Middle frontal gyrus (tissue), 1 donor: ENCODE measurements around the gene FNTB.
A peak's percentile ranks its signal among the peaks of the same experiment; 100 is the strongest.
"Not testable (repeated sequence)": the region's sequence is repeated elsewhere in the genome, so short reads cannot be mapped to it uniquely, and the experiment has no call there.

Experiments
- DNase-seq: peaks from one replicate; pipeline ENCODE4 v3.0.0-alpha.2; 2015; ENCODE audit warnings: low spot score; ENCODE audit errors: extremely low spot score

Gene FNTB

GRCh38 chr14:65015391-65015790, 28.7 kb downstream of the FNTB start:
- DNase-seq: peak; percentile 38

- DNase-seq: no peak
Observed at GRCh38 chr14:65016471-65016870, 29.8 kb downstream of the FNTB start.

- peak; percentile 54 for DNase-seq
Observed at GRCh38 chr14:65019944-65020566, 33.4 kb downstream of the FNTB start.

GRCh38 chr14:65024957-65025356, 38.3 kb downstream of the FNTB start:
- no peak for DNase-seq

DNA sequence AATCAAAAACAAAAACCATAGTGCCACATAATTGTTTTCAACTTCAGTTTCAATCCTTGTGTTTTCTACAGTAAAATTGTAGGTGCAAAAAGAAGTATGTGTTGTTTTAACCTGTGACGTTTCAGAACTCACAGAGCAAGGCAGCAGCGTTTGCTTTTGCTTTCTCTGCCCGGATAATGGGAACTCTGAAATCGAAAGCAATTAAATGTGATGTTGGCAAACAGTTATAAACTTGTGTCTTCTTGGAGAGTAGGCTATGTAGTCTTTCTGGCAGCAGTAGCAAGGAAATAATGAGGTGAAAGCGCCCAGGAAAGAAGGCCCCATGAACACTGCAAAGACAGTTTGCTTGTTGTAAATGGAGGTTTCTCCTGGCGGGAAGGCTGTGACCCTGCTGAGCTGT, 39.1 kb downstream of the FNTB start:
- no peak for DNase-seq

GRCh38 chr14:65026526-65026925, 39.8 kb downstream of the FNTB start:
- no peak for DNase-seq

DNA sequence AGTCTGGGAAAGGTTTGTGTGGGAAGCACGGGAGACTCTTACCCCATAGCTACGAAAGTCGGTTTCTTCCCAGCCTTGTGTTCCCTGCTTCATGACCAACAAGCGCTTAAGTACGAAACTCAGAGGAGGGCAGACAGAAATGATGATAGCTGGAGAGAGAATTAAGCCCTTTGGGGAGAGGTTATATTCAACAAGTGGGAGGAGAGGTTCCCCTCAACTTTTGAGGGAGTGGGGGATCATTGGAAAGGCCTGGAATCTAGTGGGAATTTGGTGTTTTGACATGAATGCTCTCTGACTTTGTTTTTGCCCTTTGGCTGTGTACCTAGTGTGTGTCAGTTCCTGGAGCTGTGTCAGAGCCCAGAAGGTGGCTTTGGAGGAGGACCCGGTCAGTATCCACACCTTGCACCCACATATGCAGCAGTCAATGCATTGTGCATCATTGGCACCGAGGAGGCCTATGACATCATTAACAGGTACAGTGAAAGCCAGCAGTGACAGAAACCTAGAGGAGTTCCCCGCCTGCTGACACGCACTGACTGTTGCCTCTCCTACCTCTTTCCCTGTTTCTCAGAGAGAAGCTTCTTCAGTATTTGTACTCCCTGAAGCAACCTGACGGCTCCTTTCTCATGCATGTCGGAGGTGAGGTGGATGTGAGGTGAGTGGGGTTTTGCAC, 40.6 kb downstream of the FNTB start:
- DNase-seq: no peak

GRCh38 chr14:65028937-65029336, 42.2 kb downstream of the FNTB start:
- no peak for DNase-seq

GRCh38 chr14:65031321-65031720, 44.6 kb downstream of the FNTB start:
- not testable (repeated sequence) for DNase-seq

DNA sequence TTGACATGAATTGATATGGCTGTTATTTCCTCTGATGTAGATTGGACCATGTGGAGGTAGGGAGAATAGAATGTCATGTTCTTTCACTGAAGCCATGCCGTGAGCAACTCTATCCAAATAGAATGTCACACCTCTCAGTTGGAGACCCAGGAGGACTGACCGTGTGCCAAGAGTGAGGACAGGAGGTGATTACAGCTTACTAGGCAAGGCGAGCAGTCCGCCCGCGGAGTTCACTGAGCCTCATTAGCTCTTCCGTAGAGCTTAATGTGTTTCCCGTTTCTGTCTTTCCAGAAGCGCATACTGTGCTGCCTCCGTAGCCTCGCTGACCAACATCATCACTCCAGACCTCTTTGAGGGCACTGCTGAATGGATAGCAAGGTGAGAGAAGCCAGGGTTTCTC, 45.6 kb downstream of the FNTB start:
- no peak for DNase-seq

- DNase-seq: no peak
Observed at GRCh38 chr14:65033181-65033580, 46.5 kb downstream of the FNTB start.

DNA sequence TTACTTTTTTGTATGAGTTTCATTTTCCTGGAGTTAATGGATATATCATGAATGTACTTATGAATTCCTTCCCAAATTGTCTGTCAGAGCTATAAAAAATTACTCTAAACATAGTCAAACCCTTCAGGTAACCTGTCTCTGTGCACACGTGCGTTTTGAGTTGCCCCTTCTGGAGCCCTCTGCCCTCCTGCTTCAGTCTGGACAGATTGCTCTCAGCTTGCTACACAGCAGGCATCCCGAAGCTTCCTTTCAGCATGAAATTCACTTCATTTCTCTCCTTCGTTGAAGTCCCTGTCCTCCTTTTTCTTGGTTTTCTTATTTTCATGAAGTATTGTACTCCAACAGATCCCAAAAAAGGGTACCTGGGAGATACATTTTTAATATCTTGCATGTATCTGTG, 47.3 kb downstream of the FNTB start:
- no peak for DNase-seq

- no peak for DNase-seq
Observed at GRCh38 chr14:65035049-65035448, 48.4 kb downstream of the FNTB start.

- DNase-seq: no peak
Observed at GRCh38 chr14:65038966-65039365, 52.3 kb downstream of the FNTB start.

- no peak for DNase-seq
Observed at GRCh38 chr14:65040666-65041433, 54.2 kb downstream of the FNTB start.

GRCh38 chr14:65041434-65041915, 54.8 kb downstream of the FNTB start:
- DNase-seq: no peak

DNA sequence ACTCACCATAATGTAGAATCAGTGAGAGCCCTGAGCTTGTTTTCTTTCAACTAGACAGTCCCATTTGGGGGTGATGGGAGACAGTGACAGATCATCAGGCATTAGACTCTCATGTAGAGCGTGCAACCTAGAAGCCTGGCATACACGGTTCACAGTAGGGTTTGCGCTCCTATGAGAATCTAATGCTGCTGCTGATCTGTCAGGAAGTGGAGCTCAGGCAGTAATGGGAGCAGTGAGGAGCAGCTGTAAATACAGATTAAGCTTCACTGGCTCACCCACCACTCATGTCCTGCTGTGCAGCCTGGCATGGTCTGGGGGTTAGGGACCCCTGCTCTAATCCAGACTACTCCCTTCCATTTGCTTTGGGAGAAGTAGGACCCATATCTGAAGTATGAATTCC, 55.6 kb downstream of the FNTB start:
- DNase-seq: no peak

- no peak for DNase-seq
Observed at GRCh38 chr14:65042731-65043372, 56.2 kb downstream of the FNTB start.

GRCh38 chr14:65043893-65044595, 57.3 kb downstream of the FNTB start:
- no peak for DNase-seq

GRCh38 chr14:65044596-65044959, 57.9 kb downstream of the FNTB start:
- DNase-seq: no peak

DNA sequence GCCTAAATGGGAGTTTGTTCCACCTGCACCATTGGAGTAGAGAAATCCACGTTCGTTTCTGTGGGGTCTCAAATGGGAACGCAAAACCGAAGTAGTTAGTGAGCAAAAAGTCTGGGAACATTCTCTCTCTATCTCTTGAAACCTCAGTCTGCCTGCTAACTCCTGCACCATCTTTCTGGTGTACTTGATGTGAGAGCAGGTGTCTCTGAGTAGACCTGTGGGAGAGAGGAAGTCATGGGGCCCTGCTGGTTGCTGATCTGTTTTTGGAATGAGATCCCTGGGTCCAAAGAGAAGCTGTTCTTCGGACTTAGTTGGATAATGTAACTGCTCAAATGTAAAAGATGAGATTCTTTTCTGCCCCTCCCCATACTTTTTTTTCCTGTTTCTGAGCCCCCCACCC, 58.3 kb downstream of the FNTB start:
- DNase-seq: no peak
